ENCODE results near the gene B4GALNT1. TPM values are rescaled to one million over a fixed set of nuclear protein-coding genes. Genes with fewer than 3 reads are reported as not detected.
"Not testable (repeated sequence)": the region's sequence is repeated elsewhere in the genome, so short reads cannot be mapped to it uniquely, and the experiment has no call there.

Gene B4GALNT1
- total RNA-seq, 1 donor from 2014 or later = 5.9 TPM

DNA sequence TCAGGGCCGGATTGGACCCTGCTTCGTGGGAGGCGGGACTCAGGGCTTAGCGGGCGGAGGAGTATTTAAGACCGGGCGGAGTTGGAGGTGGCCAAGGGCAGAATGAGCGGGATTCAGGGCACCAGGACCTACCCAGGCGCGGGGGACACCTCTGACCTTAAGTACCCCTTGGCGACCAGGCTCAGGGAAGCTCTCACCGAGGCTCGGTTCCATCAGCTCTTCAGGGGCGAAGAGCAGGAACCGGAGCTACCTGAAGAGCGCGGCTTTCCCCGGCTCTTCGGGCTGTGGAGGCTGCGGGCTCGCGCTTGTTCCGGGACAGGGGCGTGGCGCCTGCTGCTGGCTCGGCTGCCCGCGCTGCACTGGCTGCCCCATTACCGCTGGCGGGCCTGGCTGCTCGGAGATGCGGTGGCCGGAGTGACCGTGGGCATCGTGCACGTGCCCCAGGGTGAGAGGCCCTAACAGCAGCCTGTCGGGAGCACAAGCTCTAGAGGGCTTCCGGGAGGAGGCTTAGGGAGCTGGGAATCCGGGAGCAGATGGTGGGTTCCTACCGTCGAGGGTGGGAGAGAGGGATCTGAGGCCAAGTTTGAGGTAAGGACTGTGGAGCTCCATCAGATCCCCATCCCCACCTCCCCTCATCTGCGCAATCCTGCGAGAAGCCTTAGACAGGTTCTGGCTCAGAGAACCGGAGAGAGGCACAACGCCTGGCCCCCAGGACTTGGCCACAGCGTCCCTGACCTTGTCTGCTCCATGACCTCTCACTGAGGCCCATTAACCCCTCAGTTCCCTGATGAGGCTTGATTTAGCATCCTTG lies 13.4 kb downstream of the B4GALNT1 start:
- TF ChIP-seq, protein P1, sequence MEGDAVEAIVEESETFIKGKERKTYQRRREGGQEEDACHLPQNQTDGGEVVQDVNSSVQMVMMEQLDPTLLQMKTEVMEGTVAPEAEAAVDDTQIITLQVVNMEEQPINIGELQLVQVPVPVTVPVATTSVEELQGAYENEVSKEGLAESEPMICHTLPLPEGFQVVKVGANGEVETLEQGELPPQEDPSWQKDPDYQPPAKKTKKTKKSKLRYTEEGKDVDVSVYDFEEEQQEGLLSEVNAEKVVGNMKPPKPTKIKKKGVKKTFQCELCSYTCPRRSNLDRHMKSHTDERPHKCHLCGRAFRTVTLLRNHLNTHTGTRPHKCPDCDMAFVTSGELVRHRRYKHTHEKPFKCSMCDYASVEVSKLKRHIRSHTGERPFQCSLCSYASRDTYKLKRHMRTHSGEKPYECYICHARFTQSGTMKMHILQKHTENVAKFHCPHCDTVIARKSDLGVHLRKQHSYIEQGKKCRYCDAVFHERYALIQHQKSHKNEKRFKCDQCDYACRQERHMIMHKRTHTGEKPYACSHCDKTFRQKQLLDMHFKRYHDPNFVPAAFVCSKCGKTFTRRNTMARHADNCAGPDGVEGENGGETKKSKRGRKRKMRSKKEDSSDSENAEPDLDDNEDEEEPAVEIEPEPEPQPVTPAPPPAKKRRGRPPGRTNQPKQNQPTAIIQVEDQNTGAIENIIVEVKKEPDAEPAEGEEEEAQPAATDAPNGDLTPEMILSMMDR (conservative IDR thresholded peaks at IDR 0.05) = no peak
- Mint-ChIP-seq H3K9me3 (no peaks in the 10 kb centered on the region), H3K27me3 (peaks cover 89% of the 10 kb centered on the region), H3K4me1 (ENCODE audit: unreplicated experiment) (peaks cover 15% of the 10 kb centered on the region), H3K4me3 (peak overlapping the region; percentile 74), H3K27ac (no peak overlapping the region), H3K36me3 (peaks cover 16% of the 10 kb centered on the region)
- no peak for DNase-seq (ENCODE audit: extremely low spot score, unreplicated experiment)

GRCh38 chr12:57618966-57619433 lies 14.0 kb downstream of the B4GALNT1 start:
- Mint-ChIP-seq H3K4me3 (peak overlapping the region; percentile 74), H3K9me3 (no peaks in the 10 kb centered on the region), H3K27me3 (peaks cover 83% of the 10 kb centered on the region), H3K36me3 (peaks cover 16% of the 10 kb centered on the region), H3K4me1 (ENCODE audit: unreplicated experiment) (peaks cover 15% of the 10 kb centered on the region), H3K27ac (no peak overlapping the region)
- TF ChIP-seq, protein P1 (conservative IDR thresholded peaks at IDR 0.05) = no peak
- no peak for DNase-seq (ENCODE audit: extremely low spot score, unreplicated experiment)

DNA sequence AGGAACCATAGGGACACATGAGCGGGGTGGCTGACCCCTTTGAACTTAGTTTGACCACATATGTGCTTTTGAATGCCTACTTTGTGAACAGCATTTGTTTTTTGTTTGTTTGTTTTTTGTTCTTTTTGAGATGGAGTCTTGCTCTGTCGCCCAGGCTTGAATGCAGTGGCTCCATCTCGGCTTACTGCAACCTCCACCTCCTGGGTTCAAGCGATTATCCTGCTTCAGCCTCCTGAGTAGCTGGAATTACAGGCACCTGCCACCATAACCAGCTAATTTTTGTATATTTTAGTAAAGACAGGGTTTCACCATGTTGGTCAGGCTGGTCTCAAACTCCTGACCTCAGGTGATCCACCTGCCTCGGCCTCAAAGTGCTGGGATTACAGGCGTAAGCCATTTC lies 14.6 kb downstream of the B4GALNT1 start:
- H3K36me3 Mint-ChIP-seq = peaks cover 16% of the 10 kb centered on the region
- H3K27me3 Mint-ChIP-seq = peaks cover 77% of the 10 kb centered on the region
- H3K27ac Mint-ChIP-seq; H3K9me3 Mint-ChIP-seq; H3K4me3 Mint-ChIP-seq; DNase-seq (ENCODE audit: extremely low spot score, unreplicated experiment): not testable (repeated sequence)
- peaks cover 15% of the 10 kb centered on the region for H3K4me1 Mint-ChIP-seq (ENCODE audit: unreplicated experiment)

DNA sequence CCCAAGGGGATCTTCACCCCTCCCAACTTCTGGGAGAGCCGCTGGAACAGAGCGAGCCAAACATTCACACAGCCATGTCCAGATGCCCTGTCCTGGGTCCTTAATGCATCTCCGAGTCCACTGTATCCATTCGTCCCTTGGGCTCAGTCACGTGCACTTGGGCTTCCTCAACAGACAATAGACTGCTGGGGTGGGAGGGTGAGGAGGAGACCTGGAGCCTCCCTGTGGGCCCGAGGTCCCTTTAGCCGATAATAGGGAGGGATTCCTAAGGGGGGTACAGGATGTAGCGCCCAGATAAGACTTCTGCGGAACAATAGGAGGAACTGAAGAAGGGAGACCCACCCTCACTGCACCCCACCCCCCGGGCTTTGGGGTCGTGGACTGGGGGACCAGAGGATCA lies 15.1 kb downstream of the B4GALNT1 start:
- Mint-ChIP-seq H3K27ac (no peak overlapping the region), H3K4me1 (ENCODE audit: unreplicated experiment) (peaks cover 15% of the 10 kb centered on the region), H3K9me3 (no peaks in the 10 kb centered on the region), H3K36me3 (peaks cover 16% of the 10 kb centered on the region), H3K27me3 (peaks cover 72% of the 10 kb centered on the region), H3K4me3 (no peak overlapping the region)
- TF ChIP-seq, protein P1 (conservative IDR thresholded peaks at IDR 0.05) = no peak
- no peak for DNase-seq (ENCODE audit: extremely low spot score, unreplicated experiment)

- Mint-ChIP-seq H3K4me3 (no peak overlapping the region), H3K4me1 (ENCODE audit: unreplicated experiment) (peaks cover 10% of the 10 kb centered on the region), H3K36me3 (peaks cover 16% of the 10 kb centered on the region), H3K27ac (no peak overlapping the region), H3K9me3 (no peaks in the 10 kb centered on the region), H3K27me3 (peaks cover 63% of the 10 kb centered on the region)
- TF ChIP-seq, protein P1 (conservative IDR thresholded peaks at IDR 0.05) = no peak
- DNase-seq (ENCODE audit: extremely low spot score, unreplicated experiment) = no peak
Observed at GRCh38 chr12:57616383-57617101, 16.5 kb downstream of the B4GALNT1 start.

- TF ChIP-seq, protein P1 (conservative IDR thresholded peaks at IDR 0.05) = no peak
- Mint-ChIP-seq H3K27ac (no peak overlapping the region), H3K4me1 (ENCODE audit: unreplicated experiment) (peaks cover 6% of the 10 kb centered on the region), H3K36me3 (peaks cover 16% of the 10 kb centered on the region), H3K4me3 (no peak overlapping the region), H3K27me3 (peaks cover 55% of the 10 kb centered on the region), H3K9me3 (no peaks in the 10 kb centered on the region)
- DNase-seq (ENCODE audit: extremely low spot score, unreplicated experiment) = no peak
Observed at GRCh38 chr12:57615637-57616036, 17.4 kb downstream of the B4GALNT1 start.
